Ishikawa (cell line): Measurements from ENCODE around the gene METTL1.

Source experiments
- CEBPB ChIP-seq: IDR thresholded peaks from 2 replicates; pipeline ENCODE4 v1.6.1; 2012
- EP300 ChIP-seq: IDR thresholded peaks from 2 replicates; pipeline ENCODE4 v1.6.1; 2012; ENCODE audit warnings: borderline replicate concordance
- FOXM1 ChIP-seq: IDR thresholded peaks from 2 replicates; pipeline ENCODE4 v1.6.1; 2012; ENCODE audit warnings: low read depth, borderline replicate concordance
- NFIC ChIP-seq: IDR thresholded peaks from 2 replicates; pipeline ENCODE4 v1.6.1; 2012
- RAD21 ChIP-seq: IDR thresholded peaks from 2 replicates; pipeline ENCODE4 v1.6.1; 2012; ENCODE audit warnings: low read depth
- TEAD4 ChIP-seq: IDR thresholded peaks from 2 replicates; pipeline ENCODE4 v1.6.1; 2012
- TF ChIP-seq, protein P1 (sequence below): IDR thresholded peaks from 2 replicates; pipeline ENCODE4 v1.6.1; 2012; ENCODE audit warnings: low read depth, mild to moderate bottlenecking

- TF ChIP-seq EP300 = no peak
- TF ChIP-seq, protein P1, sequence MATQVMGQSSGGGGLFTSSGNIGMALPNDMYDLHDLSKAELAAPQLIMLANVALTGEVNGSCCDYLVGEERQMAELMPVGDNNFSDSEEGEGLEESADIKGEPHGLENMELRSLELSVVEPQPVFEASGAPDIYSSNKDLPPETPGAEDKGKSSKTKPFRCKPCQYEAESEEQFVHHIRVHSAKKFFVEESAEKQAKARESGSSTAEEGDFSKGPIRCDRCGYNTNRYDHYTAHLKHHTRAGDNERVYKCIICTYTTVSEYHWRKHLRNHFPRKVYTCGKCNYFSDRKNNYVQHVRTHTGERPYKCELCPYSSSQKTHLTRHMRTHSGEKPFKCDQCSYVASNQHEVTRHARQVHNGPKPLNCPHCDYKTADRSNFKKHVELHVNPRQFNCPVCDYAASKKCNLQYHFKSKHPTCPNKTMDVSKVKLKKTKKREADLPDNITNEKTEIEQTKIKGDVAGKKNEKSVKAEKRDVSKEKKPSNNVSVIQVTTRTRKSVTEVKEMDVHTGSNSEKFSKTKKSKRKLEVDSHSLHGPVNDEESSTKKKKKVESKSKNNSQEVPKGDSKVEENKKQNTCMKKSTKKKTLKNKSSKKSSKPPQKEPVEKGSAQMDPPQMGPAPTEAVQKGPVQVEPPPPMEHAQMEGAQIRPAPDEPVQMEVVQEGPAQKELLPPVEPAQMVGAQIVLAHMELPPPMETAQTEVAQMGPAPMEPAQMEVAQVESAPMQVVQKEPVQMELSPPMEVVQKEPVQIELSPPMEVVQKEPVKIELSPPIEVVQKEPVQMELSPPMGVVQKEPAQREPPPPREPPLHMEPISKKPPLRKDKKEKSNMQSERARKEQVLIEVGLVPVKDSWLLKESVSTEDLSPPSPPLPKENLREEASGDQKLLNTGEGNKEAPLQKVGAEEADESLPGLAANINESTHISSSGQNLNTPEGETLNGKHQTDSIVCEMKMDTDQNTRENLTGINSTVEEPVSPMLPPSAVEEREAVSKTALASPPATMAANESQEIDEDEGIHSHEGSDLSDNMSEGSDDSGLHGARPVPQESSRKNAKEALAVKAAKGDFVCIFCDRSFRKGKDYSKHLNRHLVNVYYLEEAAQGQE = no peak
- no peak for TF ChIP-seq CEBPB
- TF ChIP-seq NFIC = no peak
- no peak for TF ChIP-seq RAD21
- no peak for TF ChIP-seq TEAD4
- no peak; the same call in 1 of the 2 replicates for TF ChIP-seq FOXM1
These were observed 26.4 kb downstream of the METTL1 start for GRCh38 chr12:57745485-57745881.
